ENCODE data around the gene KCNAB1.

The KCNAB1 gene

DNA sequence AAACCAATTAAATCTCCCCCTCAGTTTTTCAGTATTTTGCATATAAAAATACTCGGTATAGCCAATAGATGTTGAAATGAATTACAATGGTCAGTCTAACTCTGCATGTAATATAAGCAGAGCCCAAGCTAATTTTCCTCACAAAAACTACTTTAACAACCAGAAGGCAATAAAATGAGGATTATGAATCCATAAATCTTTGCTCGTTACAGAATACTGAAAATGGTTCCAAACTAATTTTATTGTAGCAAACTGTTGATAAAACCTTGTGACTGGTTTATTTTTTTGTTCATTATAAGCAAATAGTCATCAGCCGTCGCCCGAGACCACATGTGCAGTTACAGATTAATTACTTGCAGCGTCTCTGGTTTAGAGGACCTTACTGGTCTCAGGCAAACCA, 251.3 kb downstream of the KCNAB1 start:
- no peaks in the 10 kb centered on the region for H3K4me1 ChIP-seq (ENCODE audit: insufficient read depth, low read length, severe bottlenecking)
- H3K79me2 ChIP-seq (ENCODE audit: insufficient read depth, low read length) = no peaks in the 10 kb centered on the region
- no peaks in the 10 kb centered on the region for H3K36me3 ChIP-seq (ENCODE audit: insufficient read depth, low read length)
- H3K9me2 ChIP-seq (ENCODE audit: low read depth, low read length) = no peaks in the 10 kb centered on the region
- TF ChIP-seq, protein P1, sequence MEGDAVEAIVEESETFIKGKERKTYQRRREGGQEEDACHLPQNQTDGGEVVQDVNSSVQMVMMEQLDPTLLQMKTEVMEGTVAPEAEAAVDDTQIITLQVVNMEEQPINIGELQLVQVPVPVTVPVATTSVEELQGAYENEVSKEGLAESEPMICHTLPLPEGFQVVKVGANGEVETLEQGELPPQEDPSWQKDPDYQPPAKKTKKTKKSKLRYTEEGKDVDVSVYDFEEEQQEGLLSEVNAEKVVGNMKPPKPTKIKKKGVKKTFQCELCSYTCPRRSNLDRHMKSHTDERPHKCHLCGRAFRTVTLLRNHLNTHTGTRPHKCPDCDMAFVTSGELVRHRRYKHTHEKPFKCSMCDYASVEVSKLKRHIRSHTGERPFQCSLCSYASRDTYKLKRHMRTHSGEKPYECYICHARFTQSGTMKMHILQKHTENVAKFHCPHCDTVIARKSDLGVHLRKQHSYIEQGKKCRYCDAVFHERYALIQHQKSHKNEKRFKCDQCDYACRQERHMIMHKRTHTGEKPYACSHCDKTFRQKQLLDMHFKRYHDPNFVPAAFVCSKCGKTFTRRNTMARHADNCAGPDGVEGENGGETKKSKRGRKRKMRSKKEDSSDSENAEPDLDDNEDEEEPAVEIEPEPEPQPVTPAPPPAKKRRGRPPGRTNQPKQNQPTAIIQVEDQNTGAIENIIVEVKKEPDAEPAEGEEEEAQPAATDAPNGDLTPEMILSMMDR (IDR thresholded peaks at IDR 0.05; ENCODE audit: low read length) = no peak
- no peak for TF ChIP-seq EZH2 (IDR thresholded peaks at IDR 0.05; ENCODE audit: borderline replicate concordance, low read length)
- no peak overlapping the region for H3K4me2 ChIP-seq (ENCODE audit: low read length)
- no peak overlapping the region for H2AFZ ChIP-seq (ENCODE audit: low read length)
- H3K27me3 ChIP-seq (ENCODE audit: insufficient read depth, low read length) = no peaks in the 10 kb centered on the region
- no peak overlapping the region for H3K27ac ChIP-seq (ENCODE audit: low read depth, low read length, poor library complexity, severe bottlenecking)
- no peak overlapping the region for H3K9ac ChIP-seq (ENCODE audit: low read length)
- H4K20me1 ChIP-seq (ENCODE audit: insufficient read depth, low read length) = no peaks in the 10 kb centered on the region
- no peak overlapping the region for H3K4me3 ChIP-seq (ENCODE audit: low read depth, low read length, poor library complexity, severe bottlenecking)
- no peaks in the 10 kb centered on the region for H3K9me3 ChIP-seq (ENCODE audit: low read length)
- no peaks in the 10 kb centered on the region for H3F3A ChIP-seq (ENCODE audit: insufficient read depth, low read length)

GRCh38 chr3:156373095-156373494, 252.7 kb downstream of the KCNAB1 start:
- no peaks in the 10 kb centered on the region for H3K4me1 ChIP-seq (ENCODE audit: insufficient read depth, low read length, severe bottlenecking)
- no peaks in the 10 kb centered on the region for H3K9me2 ChIP-seq (ENCODE audit: low read depth, low read length)
- H3K4me3 ChIP-seq (ENCODE audit: low read depth, low read length, poor library complexity, severe bottlenecking) = no peak overlapping the region
- no peak overlapping the region for H2AFZ ChIP-seq (ENCODE audit: low read length)
- no peaks in the 10 kb centered on the region for H3K9me3 ChIP-seq (ENCODE audit: low read length)
- no peak for TF ChIP-seq EZH2 (IDR thresholded peaks at IDR 0.05; ENCODE audit: borderline replicate concordance, low read length)
- TF ChIP-seq, protein P1 (IDR thresholded peaks at IDR 0.05; ENCODE audit: low read length) = no peak
- H3K4me2 ChIP-seq (ENCODE audit: low read length) = no peak overlapping the region
- no peaks in the 10 kb centered on the region for H3F3A ChIP-seq (ENCODE audit: insufficient read depth, low read length)
- no peaks in the 10 kb centered on the region for H3K79me2 ChIP-seq (ENCODE audit: insufficient read depth, low read length)
- no peaks in the 10 kb centered on the region for H3K36me3 ChIP-seq (ENCODE audit: insufficient read depth, low read length)
- no peak overlapping the region for H3K9ac ChIP-seq (ENCODE audit: low read length)
- no peak overlapping the region for H3K27ac ChIP-seq (ENCODE audit: low read depth, low read length, poor library complexity, severe bottlenecking)
- H3K27me3 ChIP-seq (ENCODE audit: insufficient read depth, low read length) = 0 out of 2 replicates have a peak, but pooled peaks cover 4% of the 10 kb centered on the region
- no peaks in the 10 kb centered on the region for H4K20me1 ChIP-seq (ENCODE audit: insufficient read depth, low read length)

GRCh38 chr3:156373654-156374053, 253.3 kb downstream of the KCNAB1 start:
- Histone ChIP-seq H2AFZ (ENCODE audit: low read length) (no peak overlapping the region), H3K4me2 (ENCODE audit: low read length) (no peak overlapping the region), H3K36me3 (ENCODE audit: insufficient read depth, low read length) (no peaks in the 10 kb centered on the region), H3F3A (ENCODE audit: insufficient read depth, low read length) (no peaks in the 10 kb centered on the region), H3K27ac (ENCODE audit: low read depth, low read length, poor library complexity, severe bottlenecking) (no peak overlapping the region), H3K4me1 (ENCODE audit: insufficient read depth, low read length, severe bottlenecking) (no peaks in the 10 kb centered on the region), H3K4me3 (ENCODE audit: low read depth, low read length, poor library complexity, severe bottlenecking) (no peak overlapping the region), H3K27me3 (ENCODE audit: insufficient read depth, low read length) (0 out of 2 replicates have a peak, but pooled peaks cover 6% of the 10 kb centered on the region), H3K9me2 (ENCODE audit: low read depth, low read length) (no peaks in the 10 kb centered on the region), H4K20me1 (ENCODE audit: insufficient read depth, low read length) (no peaks in the 10 kb centered on the region), H3K9me3 (ENCODE audit: low read length) (no peaks in the 10 kb centered on the region), H3K9ac (ENCODE audit: low read length) (no peak overlapping the region), H3K79me2 (ENCODE audit: insufficient read depth, low read length) (no peaks in the 10 kb centered on the region)
- no peak for TF ChIP-seq EZH2 (IDR thresholded peaks at IDR 0.05; ENCODE audit: borderline replicate concordance, low read length)
- TF ChIP-seq, protein P1 (IDR thresholded peaks at IDR 0.05; ENCODE audit: low read length) = no peak
